IMR-90 (cell line): ENCODE data around the gene FBXL16. TPM values are rescaled to one million over a fixed set of nuclear protein-coding genes. Genes with fewer than 3 reads are reported as not detected.

Source experiments
- ATAC-seq: fragments of 200-7000 bp; cut with Tn5 transposase; 2 replicates; pipeline ENCODE4 v1.9.1; 2020; ENCODE audit warnings: low read depth, mild to moderate bottlenecking, moderate library complexity
- BruUV-seq: library from RNA; stranded (reverse); fragments of 400-500 nt; replicated peaks from 2 replicates; lab custom pipeline; 2021; lab: Mats Ljungman, UMichigan
- CTCF ChIA-PET: fragments of 300-600 bp; formaldehyde crosslinking; extraction: SDS; loops from one replicate; lab custom pipeline; 2021; ENCODE audit warnings: antibody characterized with exemption; lab: Yijun Ruan, JAX
- POLR2A ChIA-PET: fragments of 300-600 bp; sonication (Branson Sonifier 250); formaldehyde crosslinking; loops from one replicate; lab custom pipeline; 2022; ENCODE audit warnings: antibody characterized with exemption; ENCODE audit not compliant: unreplicated experiment; lab: Charles Lee
- DNase-seq: peaks from one replicate; pipeline ENCODE4 v3.0.0; 2013
- H2AFZ ChIP-seq: replicated peaks from 2 replicates; pipeline ENCODE3; 2013; ENCODE audit warnings: low read length, mild to moderate bottlenecking; ENCODE audit not compliant: poor library complexity
- H2AK5ac ChIP-seq: 2 replicates; pipeline ENCODE4 v1.6.1; 2013; ENCODE audit warnings: low read depth, low read length, inconsistent platforms
- H2AK9ac ChIP-seq: replicated peaks from 2 replicates; pipeline ENCODE3; 2013; ENCODE audit warnings: mild to moderate bottlenecking, low read depth, low read length, moderate library complexity; ENCODE audit not compliant: poor library complexity
- H2BK120ac ChIP-seq: 2 replicates; pipeline ENCODE4 v1.6.1; 2013; ENCODE audit warnings: low read depth, low read length, inconsistent platforms
- H2BK15ac ChIP-seq: 3 replicates; pipeline ENCODE4 v1.6.1; 2013; ENCODE audit warnings: low read depth, low read length, inconsistent platforms
- H2BK20ac ChIP-seq: 2 replicates; pipeline ENCODE4 v1.6.1; 2013; ENCODE audit warnings: low read depth, mild to moderate bottlenecking, inconsistent platforms, low read length, moderate library complexity
- H2BK5ac ChIP-seq: 2 replicates; pipeline ENCODE4 v1.6.1; 2013; ENCODE audit warnings: mild to moderate bottlenecking, low read depth, low read length, inconsistent platforms; ENCODE audit not compliant: poor library complexity, severe bottlenecking
- H3K14ac ChIP-seq: replicated peaks from 2 replicates; pipeline ENCODE4 v1.6.1; 2013; ENCODE audit warnings: low read depth, low read length, inconsistent platforms
- H3K18ac ChIP-seq: 2 replicates; pipeline ENCODE4 v1.6.1; 2013; ENCODE audit warnings: low read depth, low read length, control low read depth
- H3K23ac ChIP-seq: 2 replicates; pipeline ENCODE4 v1.6.1; 2013; ENCODE audit warnings: low read depth, low read length, inconsistent platforms
- H3K27ac ChIP-seq: 2 replicates; pipeline ENCODE4 v1.5.1; 2013; ENCODE audit warnings: mild to moderate bottlenecking, control low read depth, low read length; ENCODE audit not compliant: insufficient read depth
- H3K27me3 ChIP-seq: 2 replicates; pipeline ENCODE4 v1.6.1; 2013; ENCODE audit warnings: low read length; ENCODE audit not compliant: control insufficient read depth, insufficient read depth
- H3K36me3 ChIP-seq: 2 replicates; pipeline ENCODE4 v1.6.1; 2013; ENCODE audit warnings: low read length, mixed read lengths; ENCODE audit not compliant: control insufficient read depth, insufficient read depth
- H3K4ac ChIP-seq: 2 replicates; pipeline ENCODE4 v1.6.1; 2013; ENCODE audit warnings: low read depth, low read length, inconsistent platforms
- H3K4me1 ChIP-seq: 2 replicates; pipeline ENCODE4 v1.6.1; 2013; ENCODE audit warnings: low read length, mixed read lengths; ENCODE audit not compliant: control insufficient read depth, insufficient read depth
- H3K4me2 ChIP-seq: 2 replicates; pipeline ENCODE4 v1.6.1; 2013; ENCODE audit warnings: low read depth, mild to moderate bottlenecking, control low read depth, low read length, moderate library complexity
- H3K4me3 ChIP-seq: 2 replicates; pipeline ENCODE4 v1.5.1; 2013; ENCODE audit warnings: low read depth, mild to moderate bottlenecking, control low read depth, low read length, moderate library complexity; ENCODE audit not compliant: insufficient read depth
- H3K56ac ChIP-seq: 2 replicates; pipeline ENCODE4 v1.6.1; 2013; ENCODE audit warnings: low read length, inconsistent platforms; ENCODE audit not compliant: insufficient read depth; ENCODE audit errors: extremely low read depth
- H3K79me1 ChIP-seq, 2 experiments: 2 replicates each; pipeline ENCODE4 v1.6.1; 2013; ENCODE audit warnings: low read length in 2 of 2, inconsistent platforms in 1 of 2, low read depth in 1 of 2
- H3K9ac ChIP-seq: 2 replicates; pipeline ENCODE4 v1.6.1; 2013; ENCODE audit warnings: low read depth, low read length, control low read depth
- H3K9me1 ChIP-seq: 2 replicates; pipeline ENCODE4 v1.6.1; 2013; ENCODE audit warnings: low read length, inconsistent platforms; ENCODE audit not compliant: insufficient read depth
- H3K9me3 ChIP-seq: 2 replicates; pipeline ENCODE4 v1.6.1; 2013; ENCODE audit warnings: low read length; ENCODE audit not compliant: control insufficient read depth, insufficient read depth
- H4K20me1 ChIP-seq: 2 replicates; pipeline ENCODE4 v1.6.1; 2013; ENCODE audit warnings: low read length, inconsistent platforms; ENCODE audit not compliant: insufficient read depth
- H4K5ac ChIP-seq: 2 replicates; pipeline ENCODE4 v1.6.1; 2013; ENCODE audit warnings: mild to moderate bottlenecking, low read depth, low read length, control low read depth
- H4K8ac ChIP-seq, 2 experiments: 2 replicates each; pipeline ENCODE4 v1.6.1; 2013; ENCODE audit warnings: low read depth in 2 of 2, low read length in 2 of 2, control low read depth in 1 of 2, inconsistent platforms in 1 of 2
- H4K91ac ChIP-seq: 2 replicates; pipeline ENCODE4 v1.6.1; 2013; ENCODE audit warnings: low read depth, low read length, inconsistent platforms; ENCODE audit not compliant: insufficient read depth
- BHLHE40 ChIP-seq: fragments of 150-350 bp; IDR thresholded peaks from 2 replicates; pipeline ENCODE4 v1.6.1; 2016; ENCODE audit warnings: mild to moderate bottlenecking, low read depth, low read length
- CEBPB ChIP-seq: IDR thresholded peaks from 2 replicates; pipeline ENCODE4 v1.6.1; 2012; ENCODE audit warnings: low read depth, low read length, improper control_type of control experiment
- CHD1 ChIP-seq: IDR thresholded peaks from 2 replicates; pipeline ENCODE4 v1.6.1; 2012; ENCODE audit warnings: low read depth, low read length, improper control_type of control experiment
- MAFK ChIP-seq: IDR thresholded peaks from 2 replicates; pipeline ENCODE4 v1.6.1; 2012; ENCODE audit warnings: low read depth, low read length, improper control_type of control experiment
- MAZ ChIP-seq: IDR thresholded peaks from 2 replicates; pipeline ENCODE4 v1.6.1; 2012; ENCODE audit warnings: low read depth, mild to moderate bottlenecking, low read length, improper control_type of control experiment, moderate library complexity, borderline replicate concordance
- MXI1 ChIP-seq: IDR thresholded peaks from 2 replicates; pipeline ENCODE4 v1.6.1; 2012; ENCODE audit warnings: low read depth, mild to moderate bottlenecking, low read length, moderate library complexity, borderline replicate concordance
- NFE2L2 ChIP-seq: fragments of 150-350 bp; IDR thresholded peaks from 2 replicates; pipeline ENCODE4 v1.6.1; 2016; ENCODE audit warnings: low read depth, mild to moderate bottlenecking, low read length
- RCOR1 ChIP-seq: IDR thresholded peaks from 2 replicates; pipeline ENCODE4 v1.6.1; 2012; ENCODE audit warnings: mild to moderate bottlenecking, low read length, improper control_type of control experiment; ENCODE audit not compliant: insufficient replicate concordance
- WGBS, 2 experiments: methylation state at CpG; one replicate each; pipeline versions ENCODE4 v1.1.5 to v1.1.7; 2013; ENCODE audit warnings: missing lambda C conversion rate in 2 of 2; ENCODE audit not compliant: insufficient read length in 1 of 2; ENCODE audit errors: extremely low coverage in 2 of 2; 5-methylcytosine and 5-hydroxymethylcytosine counted together
- dilution Hi-C: fragments of 300-500 bp; cut with HindIII; formaldehyde crosslinking; loops from one replicate; pipeline ENCODE4 v1.14.3; 2018; ENCODE audit warnings: low sequenced_read_pairs; ENCODE audit not compliant: unreplicated experiment
- in situ Hi-C: fragments of 300-500 bp; cut with MboI; formaldehyde crosslinking; loops from 3 replicates; pipeline ENCODE4 v1.14.3; 2019; ENCODE audit warnings: low sequenced_read_pairs, inconsistent platforms, mixed read lengths
- intact Hi-C: fragments of 100-400 bp; cut with micrococcal nuclease; formaldehyde crosslinking; loops from 2 replicates; pipeline ENCODE4 v1.10.0; 2022
- polyA plus RNA-seq, 3 experiments: library from polyadenylated mRNA; depleted of rRNA; stranded (reverse); fragments of >200 nt; gene quantifications; 2 replicates each; pipeline ENCODE4 v1.2.3, GENCODE V29; 2012; ENCODE audit warnings: low replicate concordance in 1 of 3
- total RNA-seq: library from RNA; depleted of rRNA; stranded (reverse); fragments of >200 nt; gene quantifications from 2 replicates; pipeline ENCODE4 v1.2.3, GENCODE V29; 2012
- TF ChIP-seq, protein P1 (sequence below): conservative IDR thresholded peaks from 2 replicates; pipeline ENCODE4 v1.5.1; 2012; ENCODE audit warnings: mild to moderate bottlenecking, low read depth, low read length, improper control_type of control experiment
- TF ChIP-seq, protein P2 (sequence below): fragments of 150-350 bp; IDR thresholded peaks from 2 replicates; pipeline ENCODE4 v1.6.1; 2017; ENCODE audit warnings: mild to moderate bottlenecking, antibody characterized with exemption, low read length, low read depth

The FBXL16 gene
- total and polyA plus RNA-seq, 2 of the 4 experiments (the other 2 are of a cell fraction) = 0.18 to 2.2 TPM

DNA sequence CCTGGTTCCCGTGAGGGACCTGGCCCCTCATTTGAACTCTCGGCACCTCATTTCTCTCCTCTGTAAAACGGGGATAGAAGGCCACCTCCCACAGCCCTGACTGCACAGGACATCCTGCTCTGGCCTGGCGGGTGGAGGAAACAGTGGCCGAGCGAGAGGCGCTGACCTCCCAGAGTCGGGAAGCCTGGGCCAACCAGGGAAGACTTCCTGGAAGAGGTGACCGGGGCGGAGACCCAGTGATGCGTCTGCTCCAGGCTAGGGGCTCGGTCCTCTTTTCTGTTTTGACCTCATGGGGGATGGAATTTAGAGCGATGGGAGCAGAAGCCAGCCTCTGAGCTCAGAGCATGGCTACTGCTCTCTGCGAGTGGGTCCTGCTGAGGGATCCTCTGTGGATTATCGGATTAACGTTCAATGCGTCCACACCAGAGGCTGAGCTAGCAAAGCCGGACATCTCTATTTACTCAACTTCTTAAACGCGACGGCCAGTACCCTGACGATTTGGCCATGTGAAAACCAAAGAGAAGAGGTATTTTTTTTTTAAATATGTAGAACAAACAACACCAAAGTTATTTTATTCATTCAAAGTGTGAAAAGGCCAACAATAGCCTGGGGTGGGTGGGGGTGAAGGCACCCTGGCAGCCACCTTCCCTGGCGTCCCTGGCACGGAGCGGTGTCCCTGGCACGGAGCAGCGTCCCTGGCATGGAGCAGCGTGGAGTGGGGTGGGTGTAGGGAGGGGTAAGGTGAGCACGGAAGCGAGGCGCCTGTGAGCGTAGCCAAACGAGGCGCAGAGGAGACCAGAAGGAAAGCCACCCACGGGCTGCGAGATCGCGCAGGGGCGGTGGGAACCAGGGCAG lies 45.8 kb upstream of the FBXL16 start:
- CTCF ChIA-PET = no interaction called here
- Histone ChIP-seq H4K91ac (no peak overlapping the region), H3K4ac (no peak overlapping the region), H3K27me3 (peaks cover 11% of the 10 kb centered on the region), H2BK120ac (no peak overlapping the region), H2AFZ (no peak overlapping the region), H3K79me1 (no peaks in the 10 kb centered on the region), H2AK9ac (no peak overlapping the region), H3K14ac (no peak overlapping the region), H3K4me3 (no peak overlapping the region), H4K5ac (no peak overlapping the region), H2BK20ac (no peak overlapping the region), H4K20me1 (no peaks in the 10 kb centered on the region), H3K9me1 (no peaks in the 10 kb centered on the region), H2BK5ac (no peak overlapping the region), H3K4me1 (no peaks in the 10 kb centered on the region), H3K56ac (no peak overlapping the region), H3K27ac (no peak overlapping the region), H2BK15ac (no peak overlapping the region), H4K8ac (no peak overlapping the region), H3K23ac (no peak overlapping the region), H3K9me3 (peaks cover 2% of the 10 kb centered on the region), H3K18ac (no peak overlapping the region), H2AK5ac (no peak overlapping the region), H3K4me2 (no peak overlapping the region), H3K9ac (no peak overlapping the region), H3K36me3 (no peaks in the 10 kb centered on the region)
- POLR2A ChIA-PET = no interaction called here
- DNase-seq (no peak), ATAC-seq (no peak)
- intact Hi-C loops = no loop called here
- no peak for TF ChIP-seq MAFK
- TF ChIP-seq, protein P1, sequence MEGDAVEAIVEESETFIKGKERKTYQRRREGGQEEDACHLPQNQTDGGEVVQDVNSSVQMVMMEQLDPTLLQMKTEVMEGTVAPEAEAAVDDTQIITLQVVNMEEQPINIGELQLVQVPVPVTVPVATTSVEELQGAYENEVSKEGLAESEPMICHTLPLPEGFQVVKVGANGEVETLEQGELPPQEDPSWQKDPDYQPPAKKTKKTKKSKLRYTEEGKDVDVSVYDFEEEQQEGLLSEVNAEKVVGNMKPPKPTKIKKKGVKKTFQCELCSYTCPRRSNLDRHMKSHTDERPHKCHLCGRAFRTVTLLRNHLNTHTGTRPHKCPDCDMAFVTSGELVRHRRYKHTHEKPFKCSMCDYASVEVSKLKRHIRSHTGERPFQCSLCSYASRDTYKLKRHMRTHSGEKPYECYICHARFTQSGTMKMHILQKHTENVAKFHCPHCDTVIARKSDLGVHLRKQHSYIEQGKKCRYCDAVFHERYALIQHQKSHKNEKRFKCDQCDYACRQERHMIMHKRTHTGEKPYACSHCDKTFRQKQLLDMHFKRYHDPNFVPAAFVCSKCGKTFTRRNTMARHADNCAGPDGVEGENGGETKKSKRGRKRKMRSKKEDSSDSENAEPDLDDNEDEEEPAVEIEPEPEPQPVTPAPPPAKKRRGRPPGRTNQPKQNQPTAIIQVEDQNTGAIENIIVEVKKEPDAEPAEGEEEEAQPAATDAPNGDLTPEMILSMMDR = no peak
- no peak for TF ChIP-seq CHD1
- no peak for TF ChIP-seq BHLHE40
- no peak for TF ChIP-seq MAZ
- TF ChIP-seq RCOR1 = no peak
- TF ChIP-seq CEBPB = no peak
- no peak for TF ChIP-seq NFE2L2
- TF ChIP-seq, protein P2, sequence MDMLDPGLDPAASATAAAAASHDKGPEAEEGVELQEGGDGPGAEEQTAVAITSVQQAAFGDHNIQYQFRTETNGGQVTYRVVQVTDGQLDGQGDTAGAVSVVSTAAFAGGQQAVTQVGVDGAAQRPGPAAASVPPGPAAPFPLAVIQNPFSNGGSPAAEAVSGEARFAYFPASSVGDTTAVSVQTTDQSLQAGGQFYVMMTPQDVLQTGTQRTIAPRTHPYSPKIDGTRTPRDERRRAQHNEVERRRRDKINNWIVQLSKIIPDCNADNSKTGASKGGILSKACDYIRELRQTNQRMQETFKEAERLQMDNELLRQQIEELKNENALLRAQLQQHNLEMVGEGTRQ = no peak
- TF ChIP-seq MXI1 = no peak
- BruUV-seq = no TSS peak
- in situ Hi-C loops = no loop called here
- WGBS, 2 experiments = 56% methylated on average over 15 of the region's 39 CpGs; no CpG with 5 or more reads in 1 of the 2 experiments
- dilution Hi-C loops = no loop called here
